Kidney epithelial cell (primary cell): ENCODE measurements around the gene FAM181B. TPM values are rescaled to one million over a fixed set of nuclear protein-coding genes. Genes with fewer than 3 reads are reported as not detected.

Experiments used
- DNase-seq: peaks from one replicate; pipeline ENCODE4 v3.0.0-alpha.2; 2010; ENCODE audit warnings: low read depth
- H3K27me3 ChIP-seq: 2 replicates; pipeline ENCODE4 v1.6.0; 2011; ENCODE audit warnings: low read length; ENCODE audit not compliant: control insufficient read depth, insufficient read depth
- H3K36me3 ChIP-seq: 2 replicates; pipeline ENCODE4 v1.5.1; 2011; ENCODE audit warnings: low read length; ENCODE audit not compliant: control insufficient read depth, insufficient read depth
- H3K4me3 ChIP-seq: 2 replicates; pipeline ENCODE4 v1.5.1; 2011; ENCODE audit warnings: low read depth, mild to moderate bottlenecking, control low read depth, low read length
- CTCF ChIP-seq: IDR thresholded peaks from 2 replicates; pipeline ENCODE4 v1.5.1; 2011; ENCODE audit warnings: mild to moderate bottlenecking, moderate library complexity, low read length, control low read depth, inconsistent platforms; ENCODE audit not compliant: insufficient read depth, poor library complexity, severe bottlenecking
- total RNA-seq: library from RNA; depleted of rRNA; stranded (reverse); fragments of >200 nt; gene quantifications from 2 replicates; pipeline ENCODE4 v1.2.3, GENCODE V29; 2015

The FAM181B gene
- total RNA-seq, 1 donor from 2014 or later, result 0.38 TPM

GRCh38 chr11:82771781-82772180 lies 38.1 kb upstream of the FAM181B start:
- no peak overlapping the region for H3K4me3 ChIP-seq
- H3K36me3 ChIP-seq, result no peaks in the 10 kb centered on the region
- DNase-seq, result no peak
- H3K27me3 ChIP-seq, result no peaks in the 10 kb centered on the region
- no peak for TF ChIP-seq CTCF

- TF ChIP-seq CTCF, result no peak
- no peak for DNase-seq
- Histone ChIP-seq H3K4me3 (no peak overlapping the region), H3K27me3 (no peaks in the 10 kb centered on the region), H3K36me3 (no peaks in the 10 kb centered on the region)
Observed at GRCh38 chr11:82767123-82767522, 33.5 kb upstream of the FAM181B start.

GRCh38 chr11:82765466-82766034 lies 31.9 kb upstream of the FAM181B start:
- H3K36me3 ChIP-seq, result no peaks in the 10 kb centered on the region
- TF ChIP-seq CTCF, result no peak
- DNase-seq, result no peak
- no peak overlapping the region for H3K4me3 ChIP-seq
- no peaks in the 10 kb centered on the region for H3K27me3 ChIP-seq

GRCh38 chr11:82763167-82763566 lies 29.5 kb upstream of the FAM181B start:
- TF ChIP-seq CTCF, result no peak
- H3K36me3 ChIP-seq, result no peaks in the 10 kb centered on the region
- no peak overlapping the region for H3K4me3 ChIP-seq
- DNase-seq, result no peak
- no peaks in the 10 kb centered on the region for H3K27me3 ChIP-seq

- no peaks in the 10 kb centered on the region for H3K36me3 ChIP-seq
- TF ChIP-seq CTCF, result no peak
- H3K27me3 ChIP-seq, result no peaks in the 10 kb centered on the region
- DNase-seq, result no peak
- H3K4me3 ChIP-seq, result no peak overlapping the region
Observed at GRCh38 chr11:82759649-82760048, 26.0 kb upstream of the FAM181B start.

- Histone ChIP-seq H3K36me3 (no peaks in the 10 kb centered on the region), H3K27me3 (no peaks in the 10 kb centered on the region), H3K4me3 (no peak overlapping the region)
- no peak for TF ChIP-seq CTCF
- no peak for DNase-seq
Observed at GRCh38 chr11:82757660-82758357, 24.1 kb upstream of the FAM181B start.
